ENCODE measurements around the gene GPR146.

DNA sequence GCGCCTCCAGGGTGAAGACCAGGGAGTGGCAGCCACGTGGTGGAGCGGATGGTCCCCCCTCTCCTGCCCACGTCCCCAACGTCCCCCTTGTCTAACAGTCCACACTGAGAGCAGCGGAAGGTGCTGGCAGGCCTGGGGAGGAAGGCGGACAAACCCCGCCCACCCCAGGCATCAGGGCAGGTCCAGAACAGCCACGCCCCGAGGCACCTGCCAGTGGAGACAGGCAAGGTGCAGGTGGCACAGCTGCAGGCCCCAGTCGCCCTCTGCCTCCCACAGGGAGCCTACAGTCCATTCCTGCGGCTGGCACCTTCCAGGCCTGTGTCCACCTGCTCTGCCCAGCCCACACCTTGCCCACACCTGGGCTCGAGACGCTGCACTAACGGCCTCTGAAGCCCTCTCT is 36.4 kb upstream of the GPR146 start:
- TF ChIP-seq FOS (IDR thresholded peaks at IDR 0.05; ENCODE audit: low read depth, low read length) (no peak), POLR2A (IDR thresholded peaks at IDR 0.05; ENCODE audit: low read depth, low read length) (no peak), SMC3 (IDR thresholded peaks at IDR 0.05; ENCODE audit: low read depth, low read length) (no peak)
- TF ChIP-seq, protein P1, sequence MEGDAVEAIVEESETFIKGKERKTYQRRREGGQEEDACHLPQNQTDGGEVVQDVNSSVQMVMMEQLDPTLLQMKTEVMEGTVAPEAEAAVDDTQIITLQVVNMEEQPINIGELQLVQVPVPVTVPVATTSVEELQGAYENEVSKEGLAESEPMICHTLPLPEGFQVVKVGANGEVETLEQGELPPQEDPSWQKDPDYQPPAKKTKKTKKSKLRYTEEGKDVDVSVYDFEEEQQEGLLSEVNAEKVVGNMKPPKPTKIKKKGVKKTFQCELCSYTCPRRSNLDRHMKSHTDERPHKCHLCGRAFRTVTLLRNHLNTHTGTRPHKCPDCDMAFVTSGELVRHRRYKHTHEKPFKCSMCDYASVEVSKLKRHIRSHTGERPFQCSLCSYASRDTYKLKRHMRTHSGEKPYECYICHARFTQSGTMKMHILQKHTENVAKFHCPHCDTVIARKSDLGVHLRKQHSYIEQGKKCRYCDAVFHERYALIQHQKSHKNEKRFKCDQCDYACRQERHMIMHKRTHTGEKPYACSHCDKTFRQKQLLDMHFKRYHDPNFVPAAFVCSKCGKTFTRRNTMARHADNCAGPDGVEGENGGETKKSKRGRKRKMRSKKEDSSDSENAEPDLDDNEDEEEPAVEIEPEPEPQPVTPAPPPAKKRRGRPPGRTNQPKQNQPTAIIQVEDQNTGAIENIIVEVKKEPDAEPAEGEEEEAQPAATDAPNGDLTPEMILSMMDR (conservative IDR thresholded peaks at IDR 0.05; ENCODE audit: low read depth, low read length), result no peak
